ENCODE data around the gene GMCL2. TPM values are rescaled to one million over a fixed set of nuclear protein-coding genes. Genes with fewer than 3 reads are reported as not detected.
A peak's percentile ranks its signal among the peaks of the same experiment; 100 is the strongest.

Gene GMCL2
- total and polyA plus RNA-seq, 9 of the 15 experiments (the other 6 are each of a cell fraction or from before 2014, with no cell fraction given), result 0.04 TPM; not detected in 8

DNA sequence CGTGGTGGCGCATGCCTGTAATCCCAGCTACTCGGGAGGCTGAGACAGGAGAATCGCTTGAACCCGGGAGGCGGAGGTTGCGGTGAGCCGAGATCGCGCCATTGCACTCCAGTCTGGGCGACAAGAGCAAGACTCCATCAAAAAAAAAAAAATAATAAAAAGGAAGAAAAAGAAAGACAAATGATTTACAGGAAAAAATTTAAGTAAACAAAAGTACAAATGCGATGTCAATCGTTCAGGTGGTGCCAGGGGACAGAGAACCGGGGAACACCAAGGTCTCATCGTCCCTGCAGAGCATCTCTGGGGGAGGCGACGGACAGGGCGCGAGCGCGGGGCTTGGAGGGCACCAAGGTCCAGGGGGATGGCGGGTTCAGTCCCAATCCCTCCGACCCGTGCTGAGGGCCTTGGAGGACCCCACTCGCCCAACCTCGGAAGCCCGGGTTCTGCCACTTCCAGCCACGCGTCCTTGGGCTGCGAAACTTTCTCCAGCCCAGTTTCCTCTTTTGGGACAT, 16.6 kb upstream of the GMCL2 start (continued):
- TF ChIP-seq, protein P1, sequence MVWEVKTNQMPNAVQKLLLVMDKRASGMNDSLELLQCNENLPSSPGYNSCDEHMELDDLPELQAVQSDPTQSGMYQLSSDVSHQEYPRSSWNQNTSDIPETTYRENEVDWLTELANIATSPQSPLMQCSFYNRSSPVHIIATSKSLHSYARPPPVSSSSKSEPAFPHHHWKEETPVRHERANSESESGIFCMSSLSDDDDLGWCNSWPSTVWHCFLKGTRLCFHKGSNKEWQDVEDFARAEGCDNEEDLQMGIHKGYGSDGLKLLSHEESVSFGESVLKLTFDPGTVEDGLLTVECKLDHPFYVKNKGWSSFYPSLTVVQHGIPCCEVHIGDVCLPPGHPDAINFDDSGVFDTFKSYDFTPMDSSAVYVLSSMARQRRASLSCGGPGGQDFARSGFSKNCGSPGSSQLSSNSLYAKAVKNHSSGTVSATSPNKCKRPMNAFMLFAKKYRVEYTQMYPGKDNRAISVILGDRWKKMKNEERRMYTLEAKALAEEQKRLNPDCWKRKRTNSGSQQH (CRISPR knock-in tag; IDR thresholded peaks at IDR 0.05), result no peak
- TF ChIP-seq, protein P2, sequence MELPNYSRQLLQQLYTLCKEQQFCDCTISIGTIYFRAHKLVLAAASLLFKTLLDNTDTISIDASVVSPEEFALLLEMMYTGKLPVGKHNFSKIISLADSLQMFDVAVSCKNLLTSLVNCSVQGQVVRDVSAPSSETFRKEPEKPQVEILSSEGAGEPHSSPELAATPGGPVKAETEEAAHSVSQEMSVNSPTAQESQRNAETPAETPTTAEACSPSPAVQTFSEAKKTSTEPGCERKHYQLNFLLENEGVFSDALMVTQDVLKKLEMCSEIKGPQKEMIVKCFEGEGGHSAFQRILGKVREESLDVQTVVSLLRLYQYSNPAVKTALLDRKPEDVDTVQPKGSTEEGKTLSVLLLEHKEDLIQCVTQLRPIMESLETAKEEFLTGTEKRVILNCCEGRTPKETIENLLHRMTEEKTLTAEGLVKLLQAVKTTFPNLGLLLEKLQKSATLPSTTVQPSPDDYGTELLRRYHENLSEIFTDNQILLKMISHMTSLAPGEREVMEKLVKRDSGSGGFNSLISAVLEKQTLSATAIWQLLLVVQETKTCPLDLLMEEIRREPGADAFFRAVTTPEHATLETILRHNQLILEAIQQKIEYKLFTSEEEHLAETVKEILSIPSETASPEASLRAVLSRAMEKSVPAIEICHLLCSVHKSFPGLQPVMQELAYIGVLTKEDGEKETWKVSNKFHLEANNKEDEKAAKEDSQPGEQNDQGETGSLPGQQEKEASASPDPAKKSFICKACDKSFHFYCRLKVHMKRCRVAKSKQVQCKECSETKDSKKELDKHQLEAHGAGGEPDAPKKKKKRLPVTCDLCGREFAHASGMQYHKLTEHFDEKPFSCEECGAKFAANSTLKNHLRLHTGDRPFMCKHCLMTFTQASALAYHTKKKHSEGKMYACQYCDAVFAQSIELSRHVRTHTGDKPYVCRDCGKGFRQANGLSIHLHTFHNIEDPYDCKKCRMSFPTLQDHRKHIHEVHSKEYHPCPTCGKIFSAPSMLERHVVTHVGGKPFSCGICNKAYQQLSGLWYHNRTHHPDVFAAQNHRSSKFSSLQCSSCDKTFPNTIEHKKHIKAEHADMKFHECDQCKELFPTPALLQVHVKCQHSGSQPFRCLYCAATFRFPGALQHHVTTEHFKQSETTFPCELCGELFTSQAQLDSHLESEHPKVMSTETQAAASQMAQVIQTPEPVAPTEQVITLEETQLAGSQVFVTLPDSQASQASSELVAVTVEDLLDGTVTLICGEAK (IDR thresholded peaks at IDR 0.05), result peak; percentile 45; the same call in 1 of the 2 replicates
- TF ChIP-seq, protein P2 (CRISPR knock-in tag; IDR thresholded peaks at IDR 0.05), result no peak
- TF ChIP-seq POLR2A (conservative IDR thresholded peaks at IDR 0.05) (no peak), NFRKB (IDR thresholded peaks at IDR 0.05; ENCODE audit: low read depth) (peak; percentile 13; the same call in 1 of the 2 replicates), LARP7 (IDR thresholded peaks at IDR 0.05) (peak; percentile 55; the same call in 1 of the 2 replicates), CBFB (CRISPR knock-in tag; IDR thresholded peaks at IDR 0.05) (no peak), SMARCA5 (IDR thresholded peaks at IDR 0.05) (peak; percentile 58; the same call in 1 of the 2 replicates)

Measured in K562 (cell line).